IgD-negative memory B cell (primary cell): ENCODE measurements around the gene MVB12B. TPM values are rescaled to one million over a fixed set of nuclear protein-coding genes. Genes with fewer than 3 reads are reported as not detected.

Experiments used
- H3K27ac Mint-ChIP-seq, 3 donors: one replicate each; pipeline ENCODE4 v1.8.0; 2020 to 2022; ENCODE audit warnings: mild to moderate bottlenecking in 3 of 3, mixed read lengths in 3 of 3, moderate library complexity in 1 of 3
- H3K27me3 Mint-ChIP-seq: one replicate; pipeline ENCODE4 v1.8.0; 2021; ENCODE audit warnings: mixed read lengths
- H3K36me3 Mint-ChIP-seq: one replicate; pipeline ENCODE4 v1.8.0; 2020; ENCODE audit warnings: mild to moderate bottlenecking, mixed read lengths
- H3K4me1 Mint-ChIP-seq, 3 donors: one replicate each; pipeline ENCODE4 v1.8.0; 2020 to 2022; ENCODE audit warnings: mixed read lengths in 3 of 3, mild to moderate bottlenecking in 1 of 3
- H3K4me3 Mint-ChIP-seq, 4 donors: one replicate each; pipeline ENCODE4 v1.8.0; 2020 to 2022; ENCODE audit warnings: mild to moderate bottlenecking in 4 of 4, mixed read lengths in 4 of 4, moderate library complexity in 3 of 4
- H3K9me3 Mint-ChIP-seq, 3 donors: one replicate each; pipeline ENCODE4 v1.8.0; 2020 to 2021; ENCODE audit warnings: mixed read lengths in 3 of 3, mild to moderate bottlenecking in 1 of 3
- polyA plus RNA-seq: library from polyadenylated mRNA; unstranded; fragments of 300-500 nt; fragmentation: Illumina TruSeq; gene quantifications from one replicate; pipeline ENCODE4 v1.2.3, GENCODE V29; 2021

Gene MVB12B
- polyA plus RNA-seq, 1 donor from 2014 or later: 0.93 TPM

- Mint-ChIP-seq H3K9me3 (no peaks in the 10 kb centered on the region), H3K36me3 (no peaks in the 10 kb centered on the region), H3K27ac (no peak overlapping the region), H3K4me3 (no peak overlapping the region), H3K27me3 (peaks cover 4% of the 10 kb centered on the region), H3K4me1 (no peaks in the 10 kb centered on the region)
Measured at GRCh38 chr9:126418608-126419007, 92.0 kb downstream of the MVB12B start.

- Mint-ChIP-seq H3K4me1 (no peaks in the 10 kb centered on the region), H3K27me3 (peaks cover 4% of the 10 kb centered on the region), H3K4me3 (no peak overlapping the region), H3K9me3 (no peaks in the 10 kb centered on the region), H3K27ac (no peak overlapping the region), H3K36me3 (peaks cover 1% of the 10 kb centered on the region)
Measured at GRCh38 chr9:126419475-126419874, 92.8 kb downstream of the MVB12B start.

DNA sequence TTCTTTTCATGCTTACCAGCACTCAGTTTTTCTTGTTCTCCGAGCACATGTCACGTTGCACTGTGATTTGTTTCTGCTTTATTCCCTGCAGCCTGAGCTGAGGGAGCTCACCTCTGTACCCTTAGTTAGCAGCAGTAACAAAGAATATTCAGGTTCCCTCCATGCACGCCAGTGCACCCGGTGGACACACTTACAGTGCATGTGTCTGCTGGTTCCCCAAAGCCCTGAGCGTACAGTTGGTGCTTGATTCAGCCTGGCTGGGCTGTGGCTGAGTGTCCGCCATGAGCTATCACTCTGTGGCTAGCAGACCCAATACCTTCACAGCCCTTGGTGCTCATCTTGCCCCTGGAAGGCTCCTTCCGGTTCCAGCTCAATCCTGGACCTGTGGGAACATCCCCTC is 93.5 kb downstream of the MVB12B start:
- Mint-ChIP-seq H3K4me1 (no peaks in the 10 kb centered on the region), H3K36me3 (peaks cover 1% of the 10 kb centered on the region), H3K27me3 (peaks cover 6% of the 10 kb centered on the region), H3K9me3 (no peaks in the 10 kb centered on the region), H3K27ac (no peak overlapping the region), H3K4me3 (no peak overlapping the region)

DNA sequence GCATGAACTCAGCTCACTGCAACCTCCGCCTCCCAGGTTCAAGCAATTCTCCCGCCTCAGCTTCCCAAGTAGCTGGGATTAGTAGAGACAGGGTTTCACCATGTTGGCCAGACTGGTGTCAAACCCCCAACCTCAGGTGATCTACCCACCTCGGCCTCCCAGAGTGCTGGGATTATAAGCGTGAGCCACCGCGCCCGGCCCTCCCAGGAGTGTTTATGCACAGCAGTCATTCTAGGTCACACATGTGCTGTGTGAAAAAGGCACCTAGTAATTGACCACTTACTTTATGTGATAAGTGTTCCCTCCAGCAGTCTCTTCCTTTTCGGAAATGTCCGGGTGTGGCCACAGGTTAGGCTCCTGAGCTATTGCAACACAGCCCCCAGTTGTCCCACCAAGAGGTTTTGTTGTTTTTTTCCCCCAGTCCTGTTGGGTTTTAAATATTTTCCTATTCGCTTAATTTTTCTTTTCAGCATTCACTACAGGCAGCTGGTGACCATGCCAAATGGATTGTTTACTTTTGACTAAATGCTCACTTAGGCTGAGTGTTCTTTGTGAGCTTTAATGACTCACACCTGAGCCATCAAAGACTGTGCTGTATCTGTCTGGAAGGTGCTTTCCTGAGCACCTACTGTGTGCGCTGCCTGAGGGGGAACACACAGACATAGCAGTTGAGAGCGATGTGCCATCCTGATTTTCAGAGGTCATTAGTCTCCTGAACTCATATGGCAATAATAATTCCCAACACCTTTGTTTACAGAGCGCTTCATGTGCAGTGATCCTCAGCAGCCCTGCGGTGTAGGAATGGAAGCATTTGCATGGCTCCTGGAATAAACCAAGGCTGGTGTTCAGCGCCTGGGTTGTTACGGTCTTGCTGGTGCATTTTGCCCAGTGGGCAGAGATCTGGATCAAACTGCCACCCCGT is 94.3 kb downstream of the MVB12B start:
- Mint-ChIP-seq H3K27ac (no peak overlapping the region), H3K9me3 (no peaks in the 10 kb centered on the region), H3K36me3 (peaks cover 1% of the 10 kb centered on the region), H3K4me1 (no peaks in the 10 kb centered on the region), H3K27me3 (peaks cover 6% of the 10 kb centered on the region), H3K4me3 (no peak overlapping the region)

GRCh38 chr9:126421567-126422428 is 95.2 kb downstream of the MVB12B start:
- no peak overlapping the region for H3K4me3 Mint-ChIP-seq
- H3K4me1 Mint-ChIP-seq: no peaks in the 10 kb centered on the region
- no peak overlapping the region for H3K27ac Mint-ChIP-seq
- H3K9me3 Mint-ChIP-seq: no peaks in the 10 kb centered on the region
- peaks cover 4% of the 10 kb centered on the region for H3K36me3 Mint-ChIP-seq
- peaks cover 11% of the 10 kb centered on the region for H3K27me3 Mint-ChIP-seq

GRCh38 chr9:126423142-126423915 is 96.7 kb downstream of the MVB12B start:
- peak overlapping the region in 1 of 4 donors; percentile 23 for H3K4me3 Mint-ChIP-seq
- H3K27me3 Mint-ChIP-seq: peaks cover 11% of the 10 kb centered on the region
- H3K36me3 Mint-ChIP-seq: peaks cover 4% of the 10 kb centered on the region
- H3K9me3 Mint-ChIP-seq: no peaks in the 10 kb centered on the region
- no peak overlapping the region for H3K27ac Mint-ChIP-seq
- H3K4me1 Mint-ChIP-seq: peaks cover 0 to 2% (median 2%) of the 10 kb centered on the region in 3 donors

DNA sequence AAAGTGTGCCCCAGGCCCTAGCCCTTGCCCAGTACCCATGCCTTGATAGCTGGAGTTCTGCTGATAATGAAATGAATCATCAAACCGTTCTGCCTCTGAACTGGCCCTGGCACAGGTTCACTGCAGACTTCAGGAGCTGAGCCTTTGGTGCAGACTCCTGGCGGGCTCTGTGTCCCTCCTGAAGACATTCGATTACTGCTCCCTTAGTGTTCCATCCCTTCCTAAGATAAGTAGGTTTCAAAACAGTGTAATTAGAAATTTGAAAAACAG is 97.2 kb downstream of the MVB12B start:
- Mint-ChIP-seq H3K27ac (no peak overlapping the region), H3K4me1 (peaks cover 0 to 7% (median 5%) of the 10 kb centered on the region in 3 donors), H3K9me3 (no peaks in the 10 kb centered on the region), H3K4me3 (peak overlapping the region in 1 of 4 donors; percentile 23), H3K27me3 (peaks cover 15% of the 10 kb centered on the region), H3K36me3 (peaks cover 4% of the 10 kb centered on the region)

- Mint-ChIP-seq H3K4me3 (no peak overlapping the region), H3K36me3 (peaks cover 4% of the 10 kb centered on the region), H3K4me1 (peaks cover 0 to 8% (median 7%) of the 10 kb centered on the region in 3 donors), H3K27me3 (peaks cover 16% of the 10 kb centered on the region), H3K9me3 (no peaks in the 10 kb centered on the region), H3K27ac (no peak overlapping the region)
Measured at GRCh38 chr9:126424511-126424910, 97.9 kb downstream of the MVB12B start.

GRCh38 chr9:126428534-126429175 is 102.0 kb downstream of the MVB12B start:
- H3K27ac Mint-ChIP-seq: no peak overlapping the region

DNA sequence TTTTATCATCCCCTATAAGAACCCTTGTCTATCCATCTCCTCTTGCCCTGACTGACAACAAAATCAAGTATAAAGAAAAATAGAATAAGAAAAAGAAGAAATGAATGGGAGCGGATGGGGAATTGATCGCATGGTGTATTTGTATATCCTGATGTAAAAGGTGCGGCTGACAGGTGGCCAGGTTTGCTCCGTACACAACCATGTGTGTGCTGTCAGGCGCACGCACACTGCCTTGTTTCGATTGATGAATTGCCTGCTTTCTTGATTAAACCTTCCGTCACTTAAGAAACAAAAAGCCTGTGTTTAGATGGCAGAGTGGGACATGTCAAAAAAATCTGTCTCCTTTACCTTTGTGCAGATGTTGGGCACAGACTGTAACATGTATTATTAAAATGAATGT is 102.6 kb downstream of the MVB12B start:
- H3K27ac Mint-ChIP-seq: no peak overlapping the region

More at GRCh38 chr9:126428534-126429175, 102.0 kb downstream of the MVB12B start:
- Mint-ChIP-seq H3K36me3 (peaks cover 4% of the 10 kb centered on the region), H3K4me3 (no peak overlapping the region), H3K9me3 (no peaks in the 10 kb centered on the region), H3K27me3 (peaks cover 16% of the 10 kb centered on the region), H3K4me1 (peaks cover 2 to 8% (median 7%) of the 10 kb centered on the region in 3 donors)

DNA sequence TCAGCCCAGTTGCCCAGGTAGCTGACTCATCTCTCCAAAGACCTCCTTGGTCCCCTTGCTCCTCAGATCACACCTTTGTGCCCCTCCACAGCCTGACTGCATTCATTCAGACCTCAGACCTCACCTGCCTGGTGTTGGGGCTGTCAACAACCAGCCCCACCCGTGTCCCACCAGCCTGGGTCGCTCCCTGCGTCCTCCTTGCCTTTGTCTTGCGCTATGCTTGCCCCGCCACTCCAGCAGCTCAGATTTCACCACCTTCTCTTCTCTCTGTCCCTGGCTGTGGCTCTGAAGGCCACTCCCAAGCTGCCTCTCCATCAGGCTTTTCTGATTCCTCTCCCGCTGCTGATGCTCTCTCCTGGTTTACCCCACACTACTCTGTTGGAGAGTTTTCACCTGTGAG is 103.5 kb downstream of the MVB12B start:
- Mint-ChIP-seq H3K9me3 (no peaks in the 10 kb centered on the region), H3K4me3 (no peak overlapping the region)

More for the DNA sequence above, 102.6 kb downstream of the MVB12B start:
- H3K9me3 Mint-ChIP-seq: no peaks in the 10 kb centered on the region
- H3K27me3 Mint-ChIP-seq: peaks cover 16% of the 10 kb centered on the region
- no peak overlapping the region for H3K4me3 Mint-ChIP-seq
- H3K4me1 Mint-ChIP-seq: peaks cover 2 to 8% (median 7%) of the 10 kb centered on the region in 3 donors
- H3K36me3 Mint-ChIP-seq: peaks cover 3% of the 10 kb centered on the region

DNA sequence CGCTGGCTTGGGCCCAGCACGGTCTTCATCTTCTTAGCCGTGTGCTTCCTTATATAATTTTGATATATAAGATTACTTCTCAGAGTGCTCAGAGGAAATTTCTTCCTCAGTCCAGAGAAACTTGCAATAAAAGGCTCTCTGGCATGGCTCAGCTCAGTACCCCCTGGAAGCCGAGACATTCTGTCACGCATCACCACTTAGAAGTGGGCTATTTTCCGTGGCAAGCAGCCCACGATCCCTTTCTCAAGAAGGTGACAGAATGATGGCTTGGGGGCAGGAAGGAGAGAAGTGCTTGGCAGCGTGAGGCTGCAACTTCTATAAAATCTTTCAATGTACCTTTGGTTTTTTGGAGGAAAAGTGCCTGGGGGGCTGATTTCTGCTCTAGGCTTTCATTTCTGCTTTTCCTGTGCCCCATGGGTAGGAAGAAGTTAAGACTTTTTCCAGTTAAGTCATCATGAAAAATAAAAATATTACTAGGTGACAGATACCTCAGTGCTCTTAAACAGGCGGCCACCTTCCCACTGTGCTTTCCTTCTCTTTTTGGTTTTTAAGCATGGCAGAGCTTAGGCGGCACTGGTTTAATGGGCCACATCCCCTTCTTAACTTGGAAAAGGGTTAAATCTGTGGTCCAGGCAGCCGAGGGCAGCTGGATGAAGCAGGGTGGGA is 104.6 kb downstream of the MVB12B start:
- Mint-ChIP-seq H3K9me3 (no peaks in the 10 kb centered on the region), H3K27ac (no peak overlapping the region), H3K36me3 (peaks cover 2% of the 10 kb centered on the region), H3K27me3 (peaks cover 15% of the 10 kb centered on the region), H3K4me1 (peaks cover 2 to 8% (median 7%) of the 10 kb centered on the region in 3 donors), H3K4me3 (no peak overlapping the region)

More for the DNA sequence above, 103.5 kb downstream of the MVB12B start:
- Mint-ChIP-seq H3K36me3 (peaks cover 3% of the 10 kb centered on the region), H3K27ac (no peak overlapping the region), H3K4me1 (peaks cover 2 to 8% (median 7%) of the 10 kb centered on the region in 3 donors), H3K27me3 (peaks cover 14% of the 10 kb centered on the region)

- H3K4me1 Mint-ChIP-seq: peaks cover 2 to 8% (median 7%) of the 10 kb centered on the region in 3 donors
- no peaks in the 10 kb centered on the region for H3K9me3 Mint-ChIP-seq
- H3K27ac Mint-ChIP-seq: no peak overlapping the region
Measured at GRCh38 chr9:126432659-126433058, 106.0 kb downstream of the MVB12B start.

DNA sequence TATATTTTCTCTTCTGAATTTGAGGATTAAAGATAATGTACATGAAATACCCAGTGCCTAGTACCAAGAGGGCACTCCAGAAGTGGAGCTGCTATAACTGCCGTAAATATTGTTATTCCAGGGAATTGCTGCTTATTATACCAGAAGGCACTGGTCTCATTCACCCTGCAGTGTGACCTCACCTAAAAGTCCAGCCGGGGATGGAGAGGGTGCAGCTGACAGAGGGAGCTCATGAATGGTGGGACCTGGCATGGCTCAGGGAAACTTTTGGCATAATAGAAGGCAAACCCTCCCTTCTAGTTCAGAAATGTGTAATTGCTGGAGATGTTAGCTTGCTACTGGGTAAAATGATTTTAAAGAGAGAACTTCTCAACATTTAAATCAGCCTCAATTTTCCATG is 108.5 kb downstream of the MVB12B start:
- Mint-ChIP-seq H3K36me3 (no peaks in the 10 kb centered on the region), H3K27ac (no peak overlapping the region), H3K27me3 (peaks cover 4% of the 10 kb centered on the region), H3K4me1 (peaks cover 0 to under 1% (median 0%) of the 10 kb centered on the region in 3 donors), H3K4me3 (no peak overlapping the region), H3K9me3 (no peaks in the 10 kb centered on the region)

More at GRCh38 chr9:126432659-126433058, 106.0 kb downstream of the MVB12B start:
- Mint-ChIP-seq H3K27me3 (peaks cover 11% of the 10 kb centered on the region), H3K36me3 (no peaks in the 10 kb centered on the region), H3K4me3 (no peak overlapping the region)
